ENCODE results near the gene PRR20G. TPM values are rescaled to one million over a fixed set of nuclear protein-coding genes. Genes with fewer than 3 reads are reported as not detected.

Gene PRR20G
- total and polyA plus RNA-seq, 9 of the 15 experiments (the other 6 are each of a cell fraction or from before 2014, with no cell fraction given), result not detected

- BruUV-seq (replicated peaks), result no TSS peak
- H3K9me1 ChIP-seq (ENCODE audit: control insufficient read depth, insufficient read depth, low read length), result no peaks in the 10 kb centered on the region
- no peak for ATAC-seq
- in situ Hi-C loops (cut with MboI) (no loop called here), intact Hi-C loops (cut with micrococcal nuclease) (no loop called here)
- no peak overlapping the region for H3K9ac ChIP-seq (ENCODE audit: insufficient read depth in 1 of 2, low read depth in 2 of 2, low read length in 2 of 2)
- WGBS (ENCODE audit: insufficient coverage, low coverage, missing lambda C conversion rate), result 0% methylated on average over 2 of the region's 2 CpGs
- no peaks in the 10 kb centered on the region for H3K36me3 ChIP-seq (ENCODE audit: control insufficient read depth, insufficient read depth, low read length)
- FAIRE-seq, result no peak
- H3K9me3 ChIP-seq (replicated peaks; ENCODE audit: control insufficient read depth, insufficient read depth, low read depth, low read length), result no peaks in the 10 kb centered on the region
- no peak overlapping the region for H2AFZ ChIP-seq (ENCODE audit: low read depth, low read length)
- no peaks in the 10 kb centered on the region for H3K4me1 ChIP-seq (replicated peaks in 1 of 2; ENCODE audit: control insufficient read depth in 2 of 2, insufficient read depth in 2 of 2, low read length in 2 of 2)
- peaks cover 0 to 5% of the 10 kb centered on the region in 2 experiments; a peak in 1 of 5 replicates for H3K27me3 ChIP-seq (ENCODE audit: control insufficient read depth in 2 of 2, insufficient read depth in 2 of 2, low read length in 2 of 2)
- ChIA-PET POLR2A (interaction anchor here (0.6 kb wide), 1 partner anchor 20 kb away, joined by 4 read pairs; no protein-coding TSS in a partner anchor), CTCF (ENCODE audit: low intra/inter-chr PET ratio) (no interaction called here)
- no peak overlapping the region for H3K4me3 ChIP-seq
- no peak overlapping the region for H3K27ac ChIP-seq (ENCODE audit: extremely low read depth, low read depth, low read length)
- H3K79me2 ChIP-seq (ENCODE audit: control insufficient read depth, insufficient read depth, low read length), result no peaks in the 10 kb centered on the region
- DNase-seq (ENCODE audit: extremely low read depth in 1 of 4, low spot score in 3 of 4), result no peak
- no peaks in the 10 kb centered on the region; the same call in 1 of the 2 replicates for H4K20me1 ChIP-seq (replicated peaks; ENCODE audit: control insufficient read depth, insufficient read depth, low read length)
- H3K4me2 ChIP-seq (ENCODE audit: insufficient read depth, low read length), result no peak overlapping the region
- TF ChIP-seq TRIM25 (IDR thresholded peaks at IDR 0.05; ENCODE audit: borderline replicate concordance) (no peak), CGGBP1 (CRISPR knock-in tag; IDR thresholded peaks at IDR 0.05) (no peak), NCOA4 (IDR thresholded peaks at IDR 0.05; ENCODE audit: partially characterized antibody) (no peak), KLF6 (CRISPR knock-in tag; IDR thresholded peaks at IDR 0.05; ENCODE audit: borderline replicate concordance) (no peak), ZNF280B (CRISPR knock-in tag; IDR thresholded peaks at IDR 0.05) (no peak), THRAP3 (IDR thresholded peaks at IDR 0.05; ENCODE audit: borderline replicate concordance) (no peak), TAF1 (IDR thresholded peaks at IDR 0.05; ENCODE audit: control insufficient read depth, extremely low read depth, insufficient read depth, low read length, severe bottlenecking) (no peak), CUX1 (CRISPR knock-in tag; IDR thresholded peaks at IDR 0.05) (no peak), GABPB2 (CRISPR knock-in tag; conservative IDR thresholded peaks at IDR 0.05) (no peak), ZBTB17 (CRISPR knock-in tag; IDR thresholded peaks at IDR 0.05) (no peak), IRF9 (tag; IDR thresholded peaks at IDR 0.05) (no peak), MAFF (IDR thresholded peaks at IDR 0.05; ENCODE audit: low read length) (no peak)
Measured at GRCh38 chr3:127258733-127259132, 29.1 kb downstream of the PRR20G start.
